IPS DF 6.9 (cell line): Measurements from ENCODE around the gene VSIG2.

Source experiments
- DNase-seq: peaks from one replicate; pipeline ENCODE4 v3.0.0-alpha.2; 2013; ENCODE audit warnings: low read depth, low spot score
- H3K27ac ChIP-seq: one replicate; pipeline ENCODE4 v1.5.1; 2013; ENCODE audit warnings: low read length, control low read depth
- H3K27me3 ChIP-seq: 2 replicates; pipeline ENCODE4 v1.6.1; 2013; ENCODE audit warnings: mild to moderate bottlenecking, low read length; ENCODE audit not compliant: control insufficient read depth, insufficient read depth
- H3K36me3 ChIP-seq: 2 replicates; pipeline ENCODE4 v1.6.1; 2013; ENCODE audit warnings: low read length; ENCODE audit not compliant: control insufficient read depth, insufficient read depth
- H3K4me1 ChIP-seq: 2 replicates; pipeline ENCODE4 v1.6.1; 2013; ENCODE audit warnings: low read length; ENCODE audit not compliant: control insufficient read depth, insufficient read depth
- H3K4me3 ChIP-seq: 2 replicates; pipeline ENCODE4 v1.5.1; 2013; ENCODE audit warnings: mild to moderate bottlenecking, low read length
- H3K9me3 ChIP-seq: 2 replicates; pipeline ENCODE4 v1.6.1; 2013; ENCODE audit warnings: low read length, inconsistent platforms; ENCODE audit not compliant: control insufficient read depth, insufficient read depth
- WGBS: extraction: QIAGEN DNeasy Blood & Tissue Kit; methylation state at CpG from one replicate; pipeline ENCODE4 v1.1.7; 2013; ENCODE audit warnings: mixed read lengths, missing lambda C conversion rate; ENCODE audit not compliant: insufficient read length, insufficient coverage; 5-methylcytosine and 5-hydroxymethylcytosine counted together

Gene VSIG2, protein sequence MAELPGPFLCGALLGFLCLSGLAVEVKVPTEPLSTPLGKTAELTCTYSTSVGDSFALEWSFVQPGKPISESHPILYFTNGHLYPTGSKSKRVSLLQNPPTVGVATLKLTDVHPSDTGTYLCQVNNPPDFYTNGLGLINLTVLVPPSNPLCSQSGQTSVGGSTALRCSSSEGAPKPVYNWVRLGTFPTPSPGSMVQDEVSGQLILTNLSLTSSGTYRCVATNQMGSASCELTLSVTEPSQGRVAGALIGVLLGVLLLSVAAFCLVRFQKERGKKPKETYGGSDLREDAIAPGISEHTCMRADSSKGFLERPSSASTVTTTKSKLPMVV

DNA sequence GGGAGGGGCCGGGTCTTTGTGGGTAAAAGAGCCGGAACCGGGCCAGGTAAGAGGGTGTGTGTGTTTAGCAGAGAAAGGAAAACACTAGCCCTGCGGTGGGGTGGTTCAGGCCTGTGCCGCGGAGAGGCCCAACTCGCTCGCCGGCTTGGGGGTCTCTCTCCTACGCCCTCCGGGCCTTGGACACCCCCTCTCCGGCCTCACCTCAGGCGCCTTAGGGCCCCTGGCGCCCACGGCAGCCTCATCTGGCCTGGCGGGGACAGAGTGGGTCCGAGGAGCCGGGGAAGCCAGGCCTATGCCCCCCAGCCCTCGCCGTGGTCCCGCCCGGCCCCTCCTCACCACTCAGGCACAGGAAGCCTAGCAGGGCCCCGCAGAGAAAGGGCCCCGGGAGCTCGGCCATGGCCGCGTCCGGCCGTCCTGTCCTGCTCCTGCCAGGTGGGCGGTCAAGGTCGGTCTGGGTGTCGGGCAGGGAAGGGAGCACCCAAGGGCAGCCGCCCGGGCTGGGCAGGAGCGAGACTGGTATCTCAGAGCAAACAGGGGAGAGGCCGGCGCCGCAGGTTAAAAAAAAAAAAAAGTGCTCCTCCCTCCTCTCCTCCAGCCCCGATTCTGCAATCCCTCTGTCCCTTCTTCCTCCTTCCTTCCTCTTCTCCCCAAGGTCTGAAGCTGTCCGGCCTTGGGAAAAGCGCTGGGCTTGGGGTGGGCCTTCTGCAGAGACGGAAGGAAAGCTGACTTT, at the start of gene VSIG2:
TSS of gene VSIG2 (minus strand) at position 515 of the 730 bp plus-strand sequence. CDS start at position 397, 118 bp downstream.
- Histone ChIP-seq H3K27me3 (peaks cover 93% of the 10 kb centered on the region), H3K4me1 (peaks cover 11% of the 10 kb centered on the region), H3K27ac (no peak within 1 kb of the TSS), H3K36me3 (no peaks in the 10 kb centered on the region), H3K4me3 (peak within 1 kb of the TSS; percentile 39; the same call in 1 of the 2 replicates), H3K9me3 (no peaks in the 10 kb centered on the region)
- no peak for DNase-seq
- WGBS, result no CpG with 5 or more reads among the region's 42 CpGs

DNA sequence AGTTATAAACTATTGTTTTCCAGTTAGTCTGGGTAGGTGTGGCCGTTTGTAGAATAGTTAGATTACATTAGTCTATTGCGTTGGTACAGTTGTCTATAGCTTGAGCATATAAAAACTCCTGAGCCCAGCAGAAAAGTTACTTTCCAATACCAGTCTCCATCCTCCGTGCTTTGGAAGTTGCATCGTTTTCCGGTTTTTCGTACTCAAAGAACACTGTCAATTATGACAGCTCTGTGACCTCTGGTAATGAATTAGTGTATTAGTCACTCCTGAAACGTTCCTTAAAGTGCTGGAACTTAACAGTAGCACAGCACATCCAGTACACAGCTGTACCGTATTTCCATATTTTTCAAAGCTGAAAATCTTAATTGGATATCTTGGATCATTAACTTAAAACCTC, 49.0 kb upstream of the VSIG2 start:
- Histone ChIP-seq H3K27me3 (no peaks in the 10 kb centered on the region), H3K9me3 (no peaks in the 10 kb centered on the region), H3K4me1 (no peaks in the 10 kb centered on the region; the same call in 1 of the 2 replicates), H3K27ac (no peak overlapping the region), H3K4me3 (peak overlapping the region; percentile 74; the same call in 1 of the 2 replicates), H3K36me3 (no peaks in the 10 kb centered on the region)
- no peak for DNase-seq
- no CpG with 5 or more reads among the region's 8 CpGs for WGBS

DNA sequence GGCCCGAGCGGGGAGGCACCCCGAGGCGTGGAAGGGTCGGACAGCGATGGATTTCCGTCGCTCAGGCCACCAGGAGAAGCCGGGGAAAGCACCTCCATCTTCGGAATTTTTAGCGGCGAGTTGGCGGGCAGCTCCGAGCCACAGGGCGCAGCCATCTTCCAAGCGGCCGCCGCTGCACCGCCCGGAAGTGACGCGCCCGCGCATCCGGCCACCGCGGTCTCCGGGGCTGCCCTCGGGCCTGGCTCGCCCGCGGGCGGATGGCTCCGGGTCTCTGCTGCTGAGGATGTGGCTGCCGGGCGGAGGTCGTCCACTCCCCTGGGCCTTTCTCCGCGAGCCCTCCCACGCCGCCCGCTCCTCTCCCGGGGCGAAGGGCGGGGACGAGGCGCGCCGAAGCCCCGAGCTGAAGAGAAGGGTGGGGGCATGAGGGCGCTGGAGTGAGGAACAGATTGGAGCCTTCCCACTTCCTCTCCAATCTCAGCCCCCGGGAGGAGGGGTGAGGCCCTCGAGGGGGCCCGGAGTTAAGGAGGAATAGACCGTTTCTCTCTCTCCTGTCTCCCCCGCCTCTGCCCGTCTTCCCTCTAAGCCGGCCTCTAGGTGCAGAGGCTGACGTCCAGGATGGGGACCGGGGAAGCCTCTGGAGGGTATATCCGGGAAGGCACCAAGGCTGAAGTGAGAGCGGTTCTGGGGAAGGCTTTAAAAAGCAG, 48.3 kb upstream of the VSIG2 start, which contains the start of gene MSANTD2:
TSS of gene MSANTD2 (minus strand) at position 181 of the 704 bp plus-strand sequence. CDS start at position 155, 26 bp downstream.
- no peak within 1 kb of the TSS for H3K27ac ChIP-seq
- no peaks in the 10 kb centered on the region for H3K9me3 ChIP-seq
- no peaks in the 10 kb centered on the region; the same call in 1 of the 2 replicates for H3K4me1 ChIP-seq
- H3K27me3 ChIP-seq, result no peaks in the 10 kb centered on the region
- H3K4me3 ChIP-seq, result peak within 1 kb of the TSS; percentile 74
- H3K36me3 ChIP-seq, result no peaks in the 10 kb centered on the region
- no CpG with 5 or more reads among the region's 62 CpGs for WGBS
- no peak for DNase-seq

DNA sequence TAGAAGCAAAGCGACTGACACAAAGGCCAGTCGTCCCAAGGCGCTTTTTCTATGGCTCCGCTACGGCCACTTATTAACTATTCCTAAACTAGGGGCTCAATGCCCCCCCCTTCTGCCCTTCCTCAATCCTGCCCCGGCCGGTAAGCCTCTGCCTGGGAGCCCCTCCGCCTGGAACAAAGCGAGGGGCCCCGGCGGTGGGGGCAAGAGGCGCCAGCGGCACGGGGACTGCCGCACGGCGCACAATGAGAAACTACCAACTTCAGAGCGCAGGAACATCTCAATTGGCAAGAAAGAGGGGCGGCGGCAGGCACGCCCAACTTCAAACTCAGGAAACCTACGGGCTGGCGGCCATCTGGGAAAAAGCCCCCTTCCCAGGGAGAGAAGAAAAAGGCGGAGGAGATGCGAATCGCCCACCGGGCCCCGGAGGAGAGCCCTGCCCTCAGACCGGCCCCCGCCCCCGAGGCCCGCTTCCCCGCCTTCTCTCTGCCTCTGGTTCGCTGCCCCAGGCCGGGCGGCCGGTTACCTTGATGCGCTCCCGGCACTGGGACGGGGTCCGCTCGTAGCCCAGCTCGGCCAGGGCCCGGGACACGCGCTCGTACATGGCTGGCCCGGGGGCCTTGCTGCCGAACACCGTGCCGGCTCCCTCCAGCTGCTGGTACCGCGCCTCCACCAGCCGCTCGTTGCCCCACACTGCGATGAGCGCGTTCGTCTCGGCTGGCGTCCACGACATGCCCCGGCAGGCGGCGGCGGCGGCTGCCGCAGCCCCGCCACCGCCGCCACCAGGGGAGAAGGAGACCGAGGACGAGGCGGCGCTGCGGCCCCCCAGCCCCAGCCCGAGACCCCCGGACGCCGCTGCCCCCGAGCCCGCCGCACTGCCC, 47.5 kb upstream of the VSIG2 start:
- Histone ChIP-seq H3K36me3 (no peaks in the 10 kb centered on the region), H3K4me1 (no peaks in the 10 kb centered on the region; the same call in 1 of the 2 replicates), H3K9me3 (no peaks in the 10 kb centered on the region), H3K4me3 (peak overlapping the region; percentile 74), H3K27me3 (no peaks in the 10 kb centered on the region), H3K27ac (no peak overlapping the region)
- no CpG with 5 or more reads among the region's 83 CpGs for WGBS
- no peak for DNase-seq

DNA sequence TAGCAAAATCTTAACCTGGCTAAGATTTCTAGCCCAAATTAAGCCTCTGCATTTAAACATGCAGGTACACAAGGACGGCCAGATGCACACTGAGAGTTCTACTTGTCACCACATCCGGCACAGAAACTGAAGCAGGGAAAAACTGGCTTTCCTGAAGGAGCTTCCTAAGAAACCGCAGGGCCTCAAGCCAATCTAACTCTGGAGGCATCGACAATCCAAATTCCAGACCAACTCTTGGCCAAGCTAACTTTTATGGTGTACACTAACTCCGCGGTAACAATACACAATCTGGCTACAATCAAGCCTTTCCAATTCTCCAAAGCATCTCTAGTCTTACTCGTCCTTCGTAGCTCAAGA, 46.9 kb upstream of the VSIG2 start:
- no CpG with 5 or more reads among the region's 8 CpGs for WGBS
- DNase-seq, result no peak
- Histone ChIP-seq H3K27me3 (no peaks in the 10 kb centered on the region), H3K4me3 (peak overlapping the region; percentile 74; the same call in 1 of the 2 replicates), H3K9me3 (no peaks in the 10 kb centered on the region), H3K27ac (no peak overlapping the region), H3K36me3 (no peaks in the 10 kb centered on the region), H3K4me1 (no peaks in the 10 kb centered on the region; the same call in 1 of the 2 replicates)

DNA sequence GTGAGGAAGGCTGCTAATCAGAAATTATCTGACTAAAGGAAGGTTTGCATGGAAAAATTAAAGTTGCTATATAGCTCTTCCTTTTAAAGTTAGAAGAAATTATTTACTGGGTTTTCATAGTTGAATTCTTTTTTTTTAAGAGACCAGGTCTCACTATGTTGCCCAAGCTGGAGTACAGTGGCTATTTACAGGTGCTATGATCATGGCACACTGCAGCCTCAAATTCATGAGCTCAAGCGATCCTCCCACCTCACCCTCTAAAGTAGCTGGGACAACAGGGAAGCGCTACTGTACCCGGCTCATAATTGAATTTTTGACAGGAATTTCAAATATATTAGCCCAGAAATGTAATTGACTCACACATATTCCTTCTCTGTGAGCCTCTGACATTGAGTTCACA, 44.3 kb upstream of the VSIG2 start:
- Histone ChIP-seq H3K9me3 (no peaks in the 10 kb centered on the region), H3K27ac (no peak overlapping the region), H3K4me1 (peaks cover 7% of the 10 kb centered on the region; the same call in 1 of the 2 replicates), H3K4me3 (no peak overlapping the region), H3K36me3 (no peaks in the 10 kb centered on the region), H3K27me3 (no peaks in the 10 kb centered on the region)
- WGBS, result no CpG with 5 or more reads among the region's 3 CpGs
- no peak for DNase-seq

DNA sequence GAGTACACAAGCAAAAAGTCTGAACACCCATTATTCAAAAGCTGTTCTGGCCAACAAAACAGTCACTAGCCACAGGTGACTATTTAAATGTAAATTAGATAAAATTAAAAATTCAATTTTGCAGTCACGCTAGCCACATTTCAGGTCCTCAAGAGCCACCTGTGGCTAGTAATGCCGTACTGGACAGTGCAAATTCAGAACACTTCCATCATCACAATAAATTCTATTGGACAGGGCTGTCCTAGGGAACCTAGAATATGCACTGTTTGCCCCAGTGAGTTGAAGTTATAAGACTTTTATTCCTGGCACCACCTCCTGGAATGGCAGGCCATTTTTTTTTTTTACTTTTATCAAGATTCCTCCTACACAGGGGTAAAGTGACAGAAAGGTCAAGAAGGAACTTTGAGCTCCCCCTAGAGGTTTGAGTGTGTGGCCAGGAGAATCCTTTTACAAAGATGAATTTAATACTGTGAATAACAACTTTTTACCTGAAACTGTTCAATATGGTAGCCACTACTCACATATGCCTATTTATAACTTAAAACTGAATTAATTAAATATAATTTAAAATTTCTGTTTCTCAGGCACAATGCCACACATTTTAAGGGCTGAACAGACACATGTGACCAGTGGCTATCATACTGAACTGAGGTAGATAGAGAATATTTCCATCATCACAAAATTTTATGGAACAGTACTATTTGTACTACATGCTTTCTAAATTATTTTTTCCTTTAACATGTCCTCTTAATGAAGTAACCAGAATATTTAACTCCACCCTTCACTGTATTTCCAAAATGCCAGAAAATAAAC, 41.6 kb upstream of the VSIG2 start:
- Histone ChIP-seq H3K4me3 (no peak overlapping the region), H3K4me1 (peaks cover 8% of the 10 kb centered on the region; the same call in 1 of the 2 replicates), H3K9me3 (no peaks in the 10 kb centered on the region), H3K27me3 (no peaks in the 10 kb centered on the region), H3K27ac (no peak overlapping the region), H3K36me3 (no peaks in the 10 kb centered on the region)
- DNase-seq, result no peak
- WGBS, result no CpG with 5 or more reads among the region's 2 CpGs

DNA sequence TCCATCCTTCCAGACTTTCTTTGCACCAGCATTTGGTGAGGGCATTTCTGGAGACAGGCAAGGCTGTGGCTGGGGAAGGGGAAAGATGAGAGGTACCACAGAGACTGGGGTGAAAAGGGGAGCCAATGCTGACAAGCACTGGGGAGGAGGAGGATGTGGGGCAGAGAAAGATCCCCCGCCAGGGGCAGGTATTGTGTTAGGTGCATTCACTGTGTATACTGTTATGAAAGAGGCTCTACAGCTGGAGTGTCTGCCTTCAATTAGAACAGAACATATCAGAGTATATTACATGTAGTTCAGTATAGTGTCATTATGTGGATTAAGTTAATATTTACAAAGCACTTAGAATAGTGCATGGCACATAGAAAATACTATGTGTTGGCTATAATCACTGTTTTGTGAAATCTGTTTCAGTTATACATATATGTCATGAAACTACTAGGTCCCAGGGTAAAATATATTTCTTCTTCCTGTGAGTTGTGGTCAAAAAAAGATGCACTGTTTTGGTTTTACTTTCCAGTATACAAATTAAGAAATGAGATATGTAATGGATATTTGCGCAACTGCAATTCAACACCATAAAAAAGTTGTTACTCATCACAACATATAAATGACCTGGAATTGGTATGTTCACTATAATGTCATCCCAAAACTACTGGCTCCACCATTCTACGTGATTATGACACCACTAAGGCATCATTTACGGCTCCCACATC, 39.7 kb upstream of the VSIG2 start:
- no peaks in the 10 kb centered on the region for H3K36me3 ChIP-seq
- no peak for DNase-seq
- H3K9me3 ChIP-seq, result no peaks in the 10 kb centered on the region
- H3K27me3 ChIP-seq, result no peaks in the 10 kb centered on the region
- WGBS, result no CpG with 5 or more reads among the region's 4 CpGs
- no peak overlapping the region for H3K27ac ChIP-seq
- H3K4me1 ChIP-seq, result peaks cover 8% of the 10 kb centered on the region; the same call in 1 of the 2 replicates
- H3K4me3 ChIP-seq, result no peak overlapping the region

DNA sequence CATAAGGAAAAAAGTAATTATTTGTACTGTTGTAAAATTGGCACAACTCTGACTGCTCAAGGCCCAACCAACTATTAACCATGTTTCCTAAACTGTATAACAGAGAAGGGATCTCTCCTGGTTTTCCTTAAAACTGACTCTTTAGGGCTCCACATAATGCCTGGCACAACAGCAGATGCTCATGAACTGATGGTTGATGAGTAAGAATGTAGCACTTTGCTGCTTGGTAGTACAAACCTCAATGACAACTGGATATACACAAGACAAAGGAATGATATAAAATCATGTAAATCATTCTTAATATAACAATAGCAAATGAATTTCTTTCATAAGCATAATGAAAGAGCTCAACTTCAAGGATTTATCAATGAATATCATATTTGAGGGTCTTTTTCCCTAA, 36.5 kb upstream of the VSIG2 start:
- Histone ChIP-seq H3K36me3 (no peaks in the 10 kb centered on the region), H3K9me3 (no peaks in the 10 kb centered on the region), H3K27me3 (no peaks in the 10 kb centered on the region), H3K27ac (no peak overlapping the region), H3K4me1 (peaks cover 8% of the 10 kb centered on the region; the same call in 1 of the 2 replicates), H3K4me3 (no peak overlapping the region)
- DNase-seq, result no peak
